Measurements from ENCODE around the gene PSMB10.

The PSMB10 gene

GRCh38 chr16:67979955-67980678 is 43.5 kb upstream of the PSMB10 start, which contains the start of gene DPEP3 (continued):
- TF ChIP-seq ZNF239 (tag by site-specific recombination; IDR thresholded peaks at IDR 0.05): no peak
- no peak for TF ChIP-seq PRDM6 (tag by site-specific recombination; IDR thresholded peaks at IDR 0.05)
- TF ChIP-seq ZNF776 (tag by site-specific recombination; IDR thresholded peaks at IDR 0.05; ENCODE audit: borderline replicate concordance): no peak
- no peak for TF ChIP-seq ZNF513 (tag by site-specific recombination; IDR thresholded peaks at IDR 0.05)
- no peak for TF ChIP-seq ZNF362 (tag by site-specific recombination; IDR thresholded peaks at IDR 0.05)
- no peak for TF ChIP-seq SP3 (tag by site-specific recombination; IDR thresholded peaks at IDR 0.05)
- TF ChIP-seq ZNF302 (tag by site-specific recombination; IDR thresholded peaks at IDR 0.05; ENCODE audit: low read depth): no peak
- no peak for TF ChIP-seq ZIC2 (tag by site-specific recombination; IDR thresholded peaks at IDR 0.05)
- no peak for TF ChIP-seq ZNF366 (tag by site-specific recombination; conservative IDR thresholded peaks at IDR 0.05)
- no peak for TF ChIP-seq EGR2 (tag by site-specific recombination; IDR thresholded peaks at IDR 0.05; ENCODE audit: low read depth)
- TF ChIP-seq ZNF248 (tag by site-specific recombination; IDR thresholded peaks at IDR 0.05): no peak
- no peak for TF ChIP-seq YY1 (tag by site-specific recombination; IDR thresholded peaks at IDR 0.05)
- no peak for TF ChIP-seq ZNF19 (tag by site-specific recombination; IDR thresholded peaks at IDR 0.05; ENCODE audit: low read depth)
- TF ChIP-seq ZNF768 (tag by site-specific recombination; IDR thresholded peaks at IDR 0.05): no peak
- TF ChIP-seq ZNF202 (tag by site-specific recombination; IDR thresholded peaks at IDR 0.05; ENCODE audit: borderline replicate concordance): no peak

GRCh38 chr16:67977469-67978227 is 41.0 kb upstream of the PSMB10 start:
- Histone ChIP-seq H3K9me3 (ENCODE audit: control insufficient read depth, insufficient read depth, low read depth, low read length) (no peaks in the 10 kb centered on the region), H3K4me3 (ENCODE audit: low read depth, low read length) (no peak overlapping the region), H3K27ac (ENCODE audit: extremely low read depth, low read depth, low read length) (no peak overlapping the region), H3K36me3 (ENCODE audit: control insufficient read depth in 2 of 2, insufficient read depth in 1 of 2, low read length in 2 of 2) (no peaks in the 10 kb centered on the region), H3K4me1 (ENCODE audit: control insufficient read depth, insufficient read depth, low read length) (no peaks in the 10 kb centered on the region)
- CTCF ChIA-PET: interaction anchor here (0.7 kb wide), 1 partner anchor 86 kb away, joined by 3 read pairs; no protein-coding TSS in a partner anchor
- POLR2A ChIA-PET: interaction anchor here (0.6 kb wide), 2 partner anchors 21 to 443 kb away, joined by 5 to 6 read pairs; no protein-coding TSS in a partner anchor
- TF ChIP-seq ZBTB8A (tag by site-specific recombination; IDR thresholded peaks at IDR 0.05) (no peak), ZSCAN4 (tag by site-specific recombination; IDR thresholded peaks at IDR 0.05) (no peak), GLIS1 (tag by site-specific recombination; IDR thresholded peaks at IDR 0.05) (no peak), ZNF354C (tag by site-specific recombination; IDR thresholded peaks at IDR 0.05; ENCODE audit: borderline replicate concordance, low read depth) (no peak), ZNF426 (tag by site-specific recombination; IDR thresholded peaks at IDR 0.05) (no peak)
